Measurements from ENCODE around the gene PACSIN2. TPM values are rescaled to one million over a fixed set of nuclear protein-coding genes. Genes with fewer than 3 reads are reported as not detected.
A peak's percentile ranks its signal among the peaks of the same experiment; 100 is the strongest.

Gene PACSIN2
- total and polyA plus RNA-seq, 2 of the 13 experiments (the other 11 are each of a cell fraction or from before 2014, with no cell fraction given), result 54.1 to 68.8 TPM

GRCh38 chr22:42879371-42880021 is 135.5 kb downstream of the PACSIN2 start:
- Histone ChIP-seq H3K27me3 (ENCODE audit: control insufficient read depth in 1 of 2, insufficient read depth in 2 of 2, low read length in 2 of 2) (no peaks in the 10 kb centered on the region), H3K4me1 (ENCODE audit: insufficient read depth, low read length) (no peaks in the 10 kb centered on the region), H3K4me2 (ENCODE audit: low read depth, low read length) (no peak overlapping the region), H3K9ac (ENCODE audit: insufficient read depth, low read depth, low read length) (no peak overlapping the region), H4K20me1 (ENCODE audit: insufficient read depth, low read length) (no peaks in the 10 kb centered on the region), H3K4me3 (replicated peaks in 1 of 3; ENCODE audit: insufficient read depth in 1 of 3, low read depth in 2 of 3, low read length in 3 of 3) (no peak overlapping the region), H3K9me3 (ENCODE audit: low read length) (no peaks in the 10 kb centered on the region), H2AFZ (ENCODE audit: low read length) (no peak overlapping the region), H3K79me2 (ENCODE audit: insufficient read depth, low read length) (no peaks in the 10 kb centered on the region), H3K27ac (ENCODE audit: extremely low read length, insufficient read depth, low read length) (no peak overlapping the region), H3K36me3 (replicated peaks in 1 of 2; ENCODE audit: control insufficient read depth in 1 of 2, insufficient read depth in 2 of 2, low read length in 2 of 2) (peaks cover 55 to 96% of the 10 kb centered on the region in 2 experiments)
- ChIA-PET CTCF (ENCODE audit: low intra/inter-chr PET ratio, low total read pairs) (no interaction called here), POLR2A (no interaction called here)
- 88% methylated on average over 11 of the region's 14 CpGs for WGBS (ENCODE audit: low lambda C conversion rate)
- no peak for TF ChIP-seq BCL6 (CRISPR knock-in tag; IDR thresholded peaks at IDR 0.05)
- no peak for TF ChIP-seq RXRB (CRISPR knock-in tag; IDR thresholded peaks at IDR 0.05; ENCODE audit: borderline replicate concordance)
- no peak for TF ChIP-seq U2AF1 (optimal IDR thresholded peaks at IDR 0.05; ENCODE audit: low read depth, low read length)
- no peak for TF ChIP-seq KDM5A (IDR thresholded peaks at IDR 0.05; ENCODE audit: borderline replicate concordance, low read length)
- TF ChIP-seq KLF11 (CRISPR knock-in tag; IDR thresholded peaks at IDR 0.05), result no peak
- TF ChIP-seq PITX1 (CRISPR knock-in tag; IDR thresholded peaks at IDR 0.05), result no peak
- TF ChIP-seq ZNF746 (CRISPR knock-in tag; IDR thresholded peaks at IDR 0.05), result no peak
- no peak for TF ChIP-seq ZNF501 (CRISPR knock-in tag; IDR thresholded peaks at IDR 0.05)
- no peak for TF ChIP-seq DPF2 (CRISPR knock-in tag; IDR thresholded peaks at IDR 0.05; ENCODE audit: borderline replicate concordance, low read depth)
- TF ChIP-seq ZFYVE20 (CRISPR knock-in tag; IDR thresholded peaks at IDR 0.05; ENCODE audit: borderline replicate concordance, low read depth), result no peak
- TF ChIP-seq AGO1 (IDR thresholded peaks at IDR 0.05; ENCODE audit: low read depth, low read length, poor library complexity, severe bottlenecking), result no peak
- no peak for TF ChIP-seq HIVEP1 (CRISPR knock-in tag; IDR thresholded peaks at IDR 0.05)
- no peak for TF ChIP-seq SOX5 (CRISPR knock-in tag; IDR thresholded peaks at IDR 0.05; ENCODE audit: borderline replicate concordance)
- TF ChIP-seq FOSL1 (CRISPR knock-in tag; IDR thresholded peaks at IDR 0.05; ENCODE audit: borderline replicate concordance), result no peak
- no peak for TF ChIP-seq ZNF224 (CRISPR knock-in tag; IDR thresholded peaks at IDR 0.05)
- TF ChIP-seq, protein P1, sequence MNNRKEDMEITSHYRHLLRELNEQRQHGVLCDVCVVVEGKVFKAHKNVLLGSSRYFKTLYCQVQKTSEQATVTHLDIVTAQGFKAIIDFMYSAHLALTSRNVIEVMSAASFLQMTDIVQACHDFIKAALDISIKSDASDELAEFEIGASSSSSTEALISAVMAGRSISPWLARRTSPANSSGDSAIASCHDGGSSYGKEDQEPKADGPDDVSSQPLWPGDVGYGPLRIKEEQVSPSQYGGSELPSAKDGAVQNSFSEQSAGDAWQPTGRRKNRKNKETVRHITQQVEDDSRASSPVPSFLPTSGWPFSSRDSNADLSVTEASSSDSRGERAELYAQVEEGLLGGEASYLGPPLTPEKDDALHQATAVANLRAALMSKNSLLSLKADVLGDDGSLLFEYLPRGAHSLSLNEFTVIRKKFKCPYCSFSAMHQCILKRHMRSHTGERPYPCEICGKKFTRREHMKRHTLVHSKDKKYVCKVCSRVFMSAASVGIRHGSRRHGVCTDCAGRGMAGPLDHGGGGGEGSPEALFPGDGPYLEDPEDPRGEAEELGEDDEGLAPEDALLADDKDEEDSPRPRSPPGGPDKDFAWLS (CRISPR knock-in tag; IDR thresholded peaks at IDR 0.05; ENCODE audit: borderline replicate concordance), result no peak
- no peak for TF ChIP-seq ZNF296 (CRISPR knock-in tag; conservative IDR thresholded peaks at IDR 0.05)
- TF ChIP-seq, protein P2, sequence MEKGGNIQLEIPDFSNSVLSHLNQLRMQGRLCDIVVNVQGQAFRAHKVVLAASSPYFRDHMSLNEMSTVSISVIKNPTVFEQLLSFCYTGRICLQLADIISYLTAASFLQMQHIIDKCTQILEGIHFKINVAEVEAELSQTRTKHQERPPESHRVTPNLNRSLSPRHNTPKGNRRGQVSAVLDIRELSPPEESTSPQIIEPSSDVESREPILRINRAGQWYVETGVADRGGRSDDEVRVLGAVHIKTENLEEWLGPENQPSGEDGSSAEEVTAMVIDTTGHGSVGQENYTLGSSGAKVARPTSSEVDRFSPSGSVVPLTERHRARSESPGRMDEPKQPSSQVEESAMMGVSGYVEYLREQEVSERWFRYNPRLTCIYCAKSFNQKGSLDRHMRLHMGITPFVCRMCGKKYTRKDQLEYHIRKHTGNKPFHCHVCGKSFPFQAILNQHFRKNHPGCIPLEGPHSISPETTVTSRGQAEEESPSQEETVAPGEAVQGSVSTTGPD (CRISPR knock-in tag; IDR thresholded peaks at IDR 0.05), result no peak
- TF ChIP-seq CEBPB (IDR thresholded peaks at IDR 0.05; ENCODE audit: borderline replicate concordance, low read depth, low read length), result no peak
- TSS peak; percentile 32 for BruUV-seq (replicated peaks)
- ATAC-seq (no peak), FAIRE-seq (no peak), DNase-seq (ENCODE audit: low spot score) (no peak)
- in situ Hi-C loops (cut with HindIII; ENCODE audit: extremely low pct_ligation_motif_present, low pct_unique_long_range_greater_than_20kb), result no loop called here
- intact Hi-C loops (cut with micrococcal nuclease; ENCODE audit: unreplicated experiment), result no loop called here
